Stimulated activated CD4-positive, alpha-beta T cell treated with anti-CD3 and anti-CD28 coated beads, Interleukin-12 subunit alpha, Interleukin-12 subunit beta, amount 100 ng/mL, for 24 hours (primary cell): Measurements from ENCODE around the gene HES5.
"Not testable (repeated sequence)": the region's sequence is repeated elsewhere in the genome, so short reads cannot be mapped to it uniquely, and the experiment has no call there.

Experiments used
- DNase-seq, 2 experiments: peaks; one replicate each; pipeline ENCODE4 v3.0.0-alpha.2; 2020; ENCODE audit warnings: low read depth in 2 of 2

Gene HES5, protein sequence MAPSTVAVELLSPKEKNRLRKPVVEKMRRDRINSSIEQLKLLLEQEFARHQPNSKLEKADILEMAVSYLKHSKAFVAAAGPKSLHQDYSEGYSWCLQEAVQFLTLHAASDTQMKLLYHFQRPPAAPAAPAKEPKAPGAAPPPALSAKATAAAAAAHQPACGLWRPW

DNA sequence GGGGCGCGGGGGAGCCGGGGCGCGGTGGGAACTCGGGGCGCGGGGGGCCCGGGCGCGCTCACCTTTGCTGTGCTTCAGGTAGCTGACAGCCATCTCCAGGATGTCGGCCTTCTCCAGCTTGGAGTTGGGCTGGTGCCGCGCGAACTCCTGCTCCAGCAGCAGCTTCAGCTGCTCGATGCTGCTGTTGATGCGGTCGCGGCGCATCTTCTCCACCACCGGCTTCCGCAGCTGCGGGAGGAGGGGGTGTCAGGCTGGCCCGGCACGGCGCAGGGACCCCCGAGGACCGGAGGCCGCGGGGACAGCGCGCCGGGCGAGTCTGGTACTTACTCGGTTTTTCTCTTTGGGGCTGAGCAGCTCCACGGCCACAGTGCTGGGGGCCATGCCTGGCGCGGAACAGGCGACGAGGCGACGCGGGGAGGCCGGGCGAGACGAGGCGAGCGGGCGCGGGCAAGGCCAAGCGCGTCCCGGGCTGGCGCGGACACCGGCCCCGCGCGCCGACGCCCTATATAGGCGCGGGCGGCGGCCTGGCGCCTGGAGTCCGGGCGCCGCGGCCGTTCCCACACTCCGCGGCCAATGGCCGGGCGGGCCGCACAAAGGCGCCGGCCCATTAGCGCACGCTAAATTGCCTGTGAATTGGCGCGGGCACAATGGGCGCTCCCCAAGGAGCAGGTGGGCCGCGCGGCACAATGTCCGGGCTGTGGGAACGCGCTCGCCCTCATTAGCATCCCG is at the start of gene HES5:
HES5 (minus strand) TSS at position 480 of the 729 bp plus-strand sequence; CDS start at position 381, 99 bp downstream.
- DNase-seq: no peak

- DNase-seq: no peak
These were observed 48.7 kb upstream of the HES5 start for GRCh38 chr1:2578758-2579118.

GRCh38 chr1:2577565-2578075 is 47.6 kb upstream of the HES5 start:
- DNase-seq: peak in 1 of 2 experiments; percentile 35

DNA sequence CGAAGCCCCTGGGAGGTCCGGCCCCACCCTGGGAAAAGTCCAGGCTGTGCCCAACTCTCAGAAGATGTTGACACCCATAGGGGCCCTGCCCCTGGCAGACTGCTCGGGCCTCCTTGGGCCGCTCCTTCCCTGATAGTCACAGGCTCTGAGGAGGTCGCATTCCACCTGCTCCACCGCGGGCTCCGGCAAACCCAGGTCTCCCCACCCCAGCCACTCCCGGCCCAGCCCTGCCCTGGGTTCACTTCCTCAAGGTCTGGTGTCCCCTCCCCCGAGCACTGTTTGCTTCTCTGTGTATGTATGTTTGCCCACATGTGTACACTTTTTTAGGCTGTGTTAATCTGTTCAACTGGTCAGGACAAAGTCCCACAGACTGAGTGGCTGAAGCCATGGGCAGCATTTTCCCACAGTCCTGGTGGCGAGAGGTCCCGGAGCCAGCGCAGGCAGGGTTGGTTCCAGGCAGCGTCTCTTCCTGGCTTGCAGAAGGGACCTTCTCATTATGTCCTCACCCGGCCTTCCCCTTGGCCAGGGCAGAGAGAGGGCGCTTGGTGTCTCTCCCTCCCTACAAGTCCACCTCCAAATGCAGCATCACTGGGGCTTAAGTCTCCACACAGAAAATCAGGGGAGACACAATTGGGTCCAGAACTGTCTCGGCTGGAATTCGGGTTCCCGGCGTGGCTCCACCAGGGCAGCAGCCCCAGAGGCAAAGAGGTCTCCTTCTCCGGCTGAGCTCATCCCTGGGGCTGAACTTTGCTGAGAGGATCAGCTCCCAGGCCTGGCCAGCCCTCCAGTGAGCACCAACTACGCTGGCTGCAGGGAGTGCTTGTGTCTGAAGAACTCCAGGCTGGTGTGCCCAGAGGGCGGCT is 46.0 kb upstream of the HES5 start:
- DNase-seq: no peak

- no peak for DNase-seq
These were observed 44.3 kb upstream of the HES5 start for GRCh38 chr1:2574350-2574749.

- no peak for DNase-seq
These were observed 43.3 kb upstream of the HES5 start for GRCh38 chr1:2573250-2573920.

DNA sequence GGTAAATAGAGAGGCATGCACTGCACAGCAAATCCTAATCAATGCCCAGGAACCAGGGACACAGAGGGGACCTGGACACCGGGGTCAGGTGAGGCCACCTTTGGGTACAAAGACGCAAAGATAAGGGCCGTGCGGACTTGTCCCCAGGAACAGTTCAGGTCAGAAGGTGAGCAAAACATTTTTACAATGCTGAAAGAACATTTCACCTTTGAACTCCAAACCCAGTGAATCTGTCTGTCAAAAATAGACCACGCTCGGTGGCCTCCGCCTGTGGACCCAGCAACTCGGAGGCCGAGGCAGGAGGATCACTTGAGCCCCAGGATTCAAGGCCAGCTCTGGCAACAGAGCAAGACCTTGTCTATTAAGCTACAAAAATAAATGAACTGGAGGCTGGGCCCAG is 41.3 kb upstream of the HES5 start:
- no peak for DNase-seq

DNA sequence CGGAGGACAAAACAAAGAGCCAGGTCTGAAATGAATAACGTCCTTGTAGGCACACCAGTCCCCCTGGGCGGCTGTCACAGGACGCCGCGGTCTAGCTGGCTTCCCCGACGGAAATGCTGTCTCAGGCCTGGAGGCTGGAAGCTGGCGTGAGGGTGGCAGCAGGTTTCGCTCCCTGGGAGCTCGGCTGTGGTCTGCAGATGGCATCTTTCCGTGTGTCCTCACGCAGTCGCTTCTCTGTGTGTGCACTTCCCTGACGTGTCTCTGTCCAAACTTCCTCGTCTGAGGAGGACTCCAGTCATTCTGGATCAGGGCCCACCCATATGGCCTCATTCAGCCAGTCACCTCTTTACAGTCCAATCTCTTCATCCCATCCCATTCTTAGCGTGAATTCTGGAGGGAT is 40.3 kb upstream of the HES5 start:
- DNase-seq: no peak

- DNase-seq: not testable (repeated sequence)
These were observed 39.6 kb upstream of the HES5 start for GRCh38 chr1:2569703-2570102.

GRCh38 chr1:2569060-2569459 is 39.0 kb upstream of the HES5 start:
- DNase-seq: no peak

DNA sequence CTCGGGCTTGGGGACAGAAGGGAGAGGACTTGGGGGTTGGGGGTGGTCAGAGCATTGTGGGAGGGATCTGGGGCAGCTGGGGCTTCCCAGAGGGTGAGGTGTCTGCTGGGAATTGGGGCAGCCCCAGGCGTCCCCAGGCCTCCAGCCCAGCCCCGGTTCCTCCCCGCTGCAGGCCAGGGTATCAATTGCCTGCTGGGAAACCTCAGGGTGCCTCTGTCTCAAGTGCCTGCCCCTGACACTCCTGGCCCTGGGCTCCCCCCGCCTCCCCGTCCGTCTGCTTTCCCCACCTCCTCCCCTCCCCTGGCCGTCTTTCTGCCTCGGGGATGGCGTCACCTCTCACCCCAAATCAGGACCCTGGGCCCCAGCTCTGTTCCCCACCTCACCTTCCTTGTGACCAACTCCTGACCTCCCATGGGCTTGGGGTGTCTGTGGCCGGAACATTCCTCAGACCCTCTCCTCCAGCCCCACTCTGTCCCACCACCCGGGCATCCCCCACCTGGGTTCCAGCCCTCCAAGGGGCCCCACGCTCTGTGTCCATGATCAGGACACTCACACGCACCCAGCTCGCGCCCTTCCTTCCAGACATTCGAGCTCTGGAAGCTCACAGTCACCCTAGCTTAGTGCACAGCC is 38.2 kb upstream of the HES5 start:
- DNase-seq: not testable (repeated sequence)

GRCh38 chr1:2567083-2567679 is 37.1 kb upstream of the HES5 start:
- DNase-seq: no peak

DNA sequence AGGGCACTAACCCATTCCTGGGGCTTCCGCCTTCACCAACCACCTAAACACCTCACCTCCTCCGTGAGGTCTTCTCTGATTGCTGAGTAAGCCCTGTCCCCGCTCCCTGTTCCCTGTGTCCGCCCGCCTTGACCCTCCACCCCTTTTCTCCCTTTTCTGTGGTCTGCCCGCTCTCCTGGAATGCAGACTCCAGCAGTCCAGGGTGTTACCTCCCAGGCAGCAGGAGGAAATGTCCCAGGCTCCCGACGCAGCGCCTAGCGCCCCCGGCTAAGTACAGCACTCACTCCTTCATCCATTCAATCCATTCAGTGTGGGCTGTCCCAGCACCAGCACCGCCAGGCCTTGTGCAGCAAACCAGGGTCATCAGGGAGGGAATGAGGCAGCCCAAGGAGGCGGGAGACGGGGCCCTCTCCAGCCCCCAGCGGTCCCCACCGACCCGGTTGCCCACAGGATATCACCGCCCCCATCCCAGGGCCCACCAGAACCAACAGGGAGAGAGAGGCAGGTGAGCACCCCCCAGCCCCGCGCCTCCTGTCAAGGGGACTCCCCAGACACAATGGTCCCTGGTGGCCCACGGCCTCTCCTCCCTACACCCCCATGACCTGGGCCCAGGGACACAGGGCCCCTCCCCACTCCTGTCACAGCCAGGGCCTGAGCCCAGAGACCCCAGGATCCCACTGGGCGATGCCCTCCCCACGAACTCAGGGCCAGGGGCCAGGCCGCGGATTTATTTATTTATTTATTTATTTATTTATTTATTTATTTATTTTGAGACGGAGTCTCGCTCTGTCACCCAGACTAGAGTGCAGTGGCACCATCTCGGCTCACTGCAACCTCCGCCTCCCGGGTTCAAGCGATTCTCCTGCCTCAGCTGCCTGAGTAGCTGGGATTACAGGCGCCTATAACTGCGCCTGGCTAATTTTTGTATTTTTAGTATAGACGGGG is 36.3 kb upstream of the HES5 start:
- no peak for DNase-seq

DNA sequence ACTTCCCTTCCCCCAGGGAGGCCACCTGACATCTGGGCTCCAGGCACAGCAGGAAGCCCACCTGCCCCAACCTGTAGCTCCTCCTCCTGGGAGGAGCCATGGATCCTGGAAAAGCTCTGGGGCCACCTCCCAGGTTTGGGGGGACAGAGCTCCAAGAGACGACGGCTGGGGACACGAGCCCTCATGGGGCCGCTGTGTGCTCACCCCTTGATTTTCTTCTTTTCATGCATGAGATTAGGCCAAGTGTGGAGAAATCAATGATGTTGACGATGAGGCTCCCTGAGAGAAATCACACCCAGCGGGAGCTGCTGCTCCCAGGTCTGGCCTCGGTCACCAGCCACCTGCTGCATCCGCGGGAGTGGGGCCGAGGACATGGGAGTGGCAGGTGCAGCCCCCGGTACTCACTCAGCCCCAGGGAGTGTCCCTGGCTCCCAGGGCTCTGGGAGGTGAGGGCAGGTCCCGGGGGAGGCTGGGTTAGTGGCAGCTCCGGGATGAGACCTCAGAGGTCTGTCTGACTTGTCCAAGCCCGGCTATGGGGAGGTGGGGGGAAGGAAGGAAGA is 34.8 kb upstream of the HES5 start:
- DNase-seq: no peak

DNA sequence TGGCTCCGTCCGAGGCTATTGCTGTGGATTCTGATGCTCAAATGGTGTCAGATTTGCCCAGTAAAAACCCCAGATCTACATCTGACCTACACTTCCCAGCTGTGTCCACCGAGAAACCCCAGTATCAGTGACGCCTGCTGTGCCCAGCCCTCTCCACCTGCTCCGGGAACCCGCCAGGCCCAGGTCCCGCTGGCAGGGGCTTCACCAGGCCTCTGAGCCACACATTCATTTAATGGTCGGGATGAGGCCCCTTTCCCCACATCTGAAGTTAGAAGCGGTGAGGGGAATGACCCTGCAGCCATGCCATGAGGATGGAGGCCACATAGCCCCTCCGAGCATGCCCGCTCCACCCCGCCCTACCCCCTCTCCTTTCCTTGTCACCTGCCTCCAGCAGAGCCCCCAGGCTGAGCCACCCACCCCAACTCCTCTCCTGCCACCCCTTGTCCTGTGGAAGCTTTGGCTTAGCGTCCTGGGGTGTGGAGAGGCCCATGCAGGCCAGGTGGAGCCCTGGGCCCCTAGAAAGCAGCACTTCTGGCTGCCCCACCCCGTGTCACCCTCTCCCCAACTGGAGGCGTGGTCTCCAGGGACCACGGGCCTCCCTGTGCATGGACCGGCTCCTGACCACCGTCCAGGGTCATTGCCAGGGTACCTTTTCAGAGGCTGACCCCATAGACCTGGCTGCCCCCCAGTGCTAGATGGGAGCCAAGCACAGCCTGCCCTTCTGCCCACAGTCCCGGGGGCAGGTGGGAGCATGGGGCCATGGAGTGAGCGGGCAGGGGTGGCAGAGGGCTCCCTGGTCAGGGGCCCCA is 34.1 kb upstream of the HES5 start:
- no peak for DNase-seq

- DNase-seq: no peak
These were observed 33.1 kb upstream of the HES5 start for GRCh38 chr1:2563205-2563604.

GRCh38 chr1:2561898-2562895 is 32.1 kb upstream of the HES5 start:
- no peak for DNase-seq

DNA sequence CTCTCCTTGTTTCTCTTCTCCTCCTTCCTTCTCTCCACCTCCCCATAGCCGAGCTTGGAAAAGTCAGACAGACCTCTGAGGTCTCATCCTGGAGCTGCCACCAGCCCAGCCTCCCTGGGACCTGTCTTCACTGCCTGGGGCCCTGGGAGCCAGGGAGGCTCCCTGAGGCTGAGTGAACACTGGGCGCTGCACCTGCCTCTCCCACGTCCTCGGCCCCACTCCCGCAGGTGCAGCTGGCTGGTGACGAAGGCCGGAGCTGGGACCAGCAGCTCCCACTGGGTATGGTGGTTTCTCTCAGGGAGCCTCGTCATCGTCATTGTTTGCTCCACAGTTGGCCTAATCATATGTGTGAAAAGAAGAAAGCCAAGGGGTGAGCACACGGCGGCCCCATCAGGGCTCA is 31.4 kb upstream of the HES5 start:
- no peak for DNase-seq
